Body of pancreas (tissue), 4 donors: ENCODE data around the gene DNAJA4.
"Not testable (repeated sequence)": the region's sequence is repeated elsewhere in the genome, so short reads cannot be mapped to it uniquely, and the experiment has no call there.

Source experiments
- CTCF ChIP-seq, 7 experiments: fragments of 450-650 bp in 4 of 7; fragments of 200-600 bp in 3 of 7; sonication (generic) in 3 of 7; IDR thresholded peaks; one replicate each; pipeline ENCODE4 v1.5.1; 2016 to 2019; ENCODE audit warnings: antibody characterized with exemption in 7 of 7
- POLR2A ChIP-seq, 3 donors: fragments of 450-650 bp; IDR thresholded peaks; one replicate each; pipeline ENCODE4 v1.6.1; 2016; ENCODE audit warnings: antibody characterized with exemption in 3 of 3, mild to moderate bottlenecking in 2 of 3

- not testable (repeated sequence) for TF ChIP-seq CTCF, POLR2A (IDR thresholded peaks at IDR 0.05)
Observed at GRCh38 chr15:78245976-78246620, 18.3 kb upstream of the DNAJA4 start.
